Mesenchymal stem cell (in vitro differentiated cells and primary cell): ENCODE data around the gene TMC4.

ENCODE experiments used
- DNase-seq: peaks from one replicate; pipeline ENCODE4 v3.0.0-alpha.2; 2013
- H2AFZ ChIP-seq: one replicate; pipeline ENCODE4 v1.6.1; 2013; ENCODE audit warnings: low read depth, mild to moderate bottlenecking, control low read depth, inconsistent platforms, low read length, moderate library complexity
- H2AK5ac ChIP-seq: 2 replicates; pipeline ENCODE4 v1.6.1; 2013; ENCODE audit warnings: low read length, moderate library complexity, mild to moderate bottlenecking, inconsistent platforms; ENCODE audit not compliant: severe bottlenecking
- H2BK120ac ChIP-seq: one replicate; pipeline ENCODE4 v1.6.1; 2013; ENCODE audit warnings: low read depth, mild to moderate bottlenecking, inconsistent platforms, low read length, moderate library complexity
- H2BK12ac ChIP-seq, 2 experiments: one replicate each; pipeline ENCODE4 v1.6.1; 2013; ENCODE audit warnings: inconsistent platforms in 2 of 2, low read length in 2 of 2, mild to moderate bottlenecking in 2 of 2, moderate library complexity in 2 of 2, control low read depth in 1 of 2
- H2BK15ac ChIP-seq: one replicate; pipeline ENCODE4 v1.6.1; 2013; ENCODE audit warnings: mild to moderate bottlenecking, low read depth, inconsistent platforms; ENCODE audit not compliant: poor library complexity, severe bottlenecking
- H2BK5ac ChIP-seq: 2 replicates; pipeline ENCODE4 v1.6.1; 2013; ENCODE audit warnings: low read depth, mild to moderate bottlenecking, low read length, control low read depth, inconsistent platforms; ENCODE audit not compliant: poor library complexity, severe bottlenecking
- H3K14ac ChIP-seq, 2 experiments: one replicate each; pipeline ENCODE4 v1.6.1; 2013; ENCODE audit warnings: inconsistent platforms in 2 of 2, low read length in 2 of 2, control low read depth in 1 of 2, mild to moderate bottlenecking in 1 of 2, moderate library complexity in 1 of 2
- H3K18ac ChIP-seq, 2 experiments: one replicate each; pipeline ENCODE4 v1.6.1; 2013; ENCODE audit warnings: inconsistent platforms in 2 of 2, low read length in 2 of 2, control low read depth in 1 of 2, low read depth in 1 of 2, mild to moderate bottlenecking in 1 of 2
- H3K23ac ChIP-seq, 2 experiments: one replicate each; pipeline ENCODE4 v1.6.1; 2013; ENCODE audit warnings: inconsistent platforms in 2 of 2, low read length in 2 of 2, mild to moderate bottlenecking in 2 of 2, moderate library complexity in 2 of 2, control low read depth in 1 of 2
- H3K27ac ChIP-seq: 2 replicates; pipeline ENCODE4 v1.5.1; 2013; ENCODE audit warnings: mild to moderate bottlenecking, moderate library complexity, low read length, control low read depth, inconsistent platforms; ENCODE audit not compliant: poor library complexity, severe bottlenecking
- H3K27me3 ChIP-seq, 2 experiments: 2 replicates each; pipeline versions ENCODE4 v1.6.1 to v1.7.0; 2013; ENCODE audit warnings: low read length in 2 of 2, mild to moderate bottlenecking in 2 of 2, moderate library complexity in 2 of 2, control low read depth in 1 of 2, inconsistent platforms in 1 of 2; ENCODE audit not compliant: control insufficient read depth in 1 of 2, insufficient read depth in 1 of 2
- H3K36me3 ChIP-seq, 2 experiments: 2 replicates each; pipeline versions ENCODE4 v1.6.1 to v1.7.0; 2013; ENCODE audit warnings: low read length in 2 of 2, control low read depth in 1 of 2, inconsistent platforms in 1 of 2, low read depth in 1 of 2, mild to moderate bottlenecking in 1 of 2; ENCODE audit not compliant: insufficient read depth in 2 of 2, control insufficient read depth in 1 of 2
- H3K4ac ChIP-seq, 2 experiments: one replicate each; pipeline ENCODE4 v1.6.1; 2013; ENCODE audit warnings: inconsistent platforms in 2 of 2, low read length in 2 of 2, mild to moderate bottlenecking in 2 of 2, moderate library complexity in 2 of 2, control low read depth in 1 of 2, low read depth in 1 of 2
- H3K4me1 ChIP-seq: 2 replicates; pipeline ENCODE4 v1.6.1; 2013; ENCODE audit warnings: low read depth, low read length, control low read depth; ENCODE audit not compliant: control insufficient read depth, insufficient read depth
- H3K4me2 ChIP-seq: 2 replicates; pipeline ENCODE4 v1.6.1; 2013; ENCODE audit warnings: low read length, mild to moderate bottlenecking, inconsistent platforms; ENCODE audit not compliant: poor library complexity, severe bottlenecking
- H3K4me3 ChIP-seq, 2 experiments: 2 replicates each; pipeline versions ENCODE4 v1.5.1 to v1.7.0; 2013; ENCODE audit warnings: low read length in 2 of 2, mild to moderate bottlenecking in 2 of 2, control low read depth in 1 of 2, low read depth in 1 of 2; ENCODE audit not compliant: insufficient read depth in 1 of 2
- H3K79me1 ChIP-seq: replicated peaks from 2 replicates; pipeline ENCODE4 v1.6.1; 2013; ENCODE audit warnings: mild to moderate bottlenecking, control low read depth, low read length, inconsistent platforms; ENCODE audit not compliant: poor library complexity, severe bottlenecking
- H3K9ac ChIP-seq: 2 replicates; pipeline ENCODE4 v1.7.0; 2013; ENCODE audit warnings: mild to moderate bottlenecking, low read length, moderate library complexity
- H3K9me3 ChIP-seq: 2 replicates; pipeline ENCODE4 v1.7.0; 2013; ENCODE audit warnings: mild to moderate bottlenecking, low read length; ENCODE audit not compliant: control insufficient read depth
- H4K8ac ChIP-seq: one replicate; pipeline ENCODE4 v1.6.1; 2013; ENCODE audit warnings: inconsistent platforms, mild to moderate bottlenecking, low read length, moderate library complexity
- H4K91ac ChIP-seq: one replicate; pipeline ENCODE4 v1.6.1; 2013; ENCODE audit warnings: mild to moderate bottlenecking, low read length, inconsistent platforms
- WGBS: methylation state at CpG from one replicate; pipeline ENCODE4 v1.1.7; 2013; ENCODE audit warnings: mixed read lengths; 5-methylcytosine and 5-hydroxymethylcytosine counted together

TMC4 gene

GRCh38 chr19:54138489-54139256 is 34.3 kb downstream of the TMC4 start:
- Histone ChIP-seq H4K8ac (no peak overlapping the region), H3K18ac (no peak overlapping the region), H3K4me2 (peak overlapping the region; percentile 75), H3K79me1 (peaks cover 2% of the 10 kb centered on the region), H3K4ac (no peak overlapping the region), H3K9me3 (no peaks in the 10 kb centered on the region), H2BK120ac (no peak overlapping the region), H3K36me3 (peaks cover 33% of the 10 kb centered on the region in 2 experiments), H3K14ac (no peak overlapping the region), H3K23ac (no peak overlapping the region), H2AFZ (no peak overlapping the region), H4K91ac (no peak overlapping the region), H3K4me1 (peaks cover 36% of the 10 kb centered on the region), H3K27ac (no peak overlapping the region), H2AK5ac (no peak overlapping the region), H3K9ac (peak overlapping the region; percentile 95), H2BK12ac (no peak overlapping the region), H3K4me3 (peak overlapping the region; percentile 84 to 85), H2BK15ac (no peak overlapping the region), H2BK5ac (no peak overlapping the region), H3K27me3 (no peaks in the 10 kb centered on the region)
- WGBS, result 49% methylated on average over 21 of the region's 31 CpGs
- no peak for DNase-seq

- 2% methylated on average over 69 of the region's 103 CpGs for WGBS
- DNase-seq, result no peak
Observed at GRCh38 chr19:54137699-54138488, 35.1 kb downstream of the TMC4 start, which contains the start of gene CNOT3. Gene CNOT3 (plus strand): TSS chr19:54137762. CDS start chr19:54142979, 5,217 bp downstream.

GRCh38 chr19:54136864-54137698 is 35.9 kb downstream of the TMC4 start:
- Histone ChIP-seq H3K36me3 (peaks cover 17 to 26% of the 10 kb centered on the region in 2 experiments), H3K23ac (no peak overlapping the region), H2BK5ac (no peak overlapping the region), H3K9me3 (no peaks in the 10 kb centered on the region), H3K9ac (peak overlapping the region; percentile 95), H2BK15ac (no peak overlapping the region), H2BK120ac (no peak overlapping the region), H3K14ac (no peak overlapping the region), H3K4me3 (peak overlapping the region; percentile 45 to 84), H4K91ac (no peak overlapping the region), H2BK12ac (no peak overlapping the region), H3K27ac (peak overlapping the region; percentile 9), H3K27me3 (no peaks in the 10 kb centered on the region), H3K4me1 (peaks cover 28% of the 10 kb centered on the region), H3K4me2 (peak overlapping the region; percentile 88), H3K4ac (no peak overlapping the region), H4K8ac (no peak overlapping the region), H3K79me1 (no peaks in the 10 kb centered on the region), H2AK5ac (no peak overlapping the region), H2AFZ (peak overlapping the region; percentile 39), H3K18ac (no peak overlapping the region)
- DNase-seq, result peak; percentile 100
- WGBS, result under 1% methylated on average over 40 of the region's 46 CpGs

More at GRCh38 chr19:54137699-54138488, 35.1 kb downstream of the TMC4 start, which contains the start of gene CNOT3:
- Histone ChIP-seq H2AK5ac (no peak within 1 kb of the TSS), H3K9ac (peak within 1 kb of the TSS; percentile 95), H3K4ac (peak within 1 kb of the TSS in 1 of 2 experiments; percentile 88), H2AFZ (peak within 1 kb of the TSS; percentile 39), H3K4me1 (peaks cover 34% of the 10 kb centered on the region), H2BK12ac (no peak within 1 kb of the TSS), H2BK15ac (peak within 1 kb of the TSS; percentile 32), H3K14ac (peak within 1 kb of the TSS in 1 of 2 experiments; percentile 90), H3K36me3 (peaks cover 25 to 28% of the 10 kb centered on the region in 2 experiments), H3K23ac (peak within 1 kb of the TSS; percentile 10 to 20), H3K4me2 (peak within 1 kb of the TSS; percentile 88), H2BK5ac (peak within 1 kb of the TSS; percentile 93), H3K27me3 (no peaks in the 10 kb centered on the region), H3K79me1 (no peaks in the 10 kb centered on the region), H3K9me3 (no peaks in the 10 kb centered on the region), H2BK120ac (peak within 1 kb of the TSS; percentile 81), H3K4me3 (peak within 1 kb of the TSS; percentile 84 to 85), H3K27ac (peak within 1 kb of the TSS; percentile 9), H4K8ac (peak within 1 kb of the TSS; percentile 81), H4K91ac (peak within 1 kb of the TSS; percentile 92), H3K18ac (peak within 1 kb of the TSS; percentile 67 to 77)
